ENCODE data around the gene CCDC192.

- TF ChIP-seq, protein P1, sequence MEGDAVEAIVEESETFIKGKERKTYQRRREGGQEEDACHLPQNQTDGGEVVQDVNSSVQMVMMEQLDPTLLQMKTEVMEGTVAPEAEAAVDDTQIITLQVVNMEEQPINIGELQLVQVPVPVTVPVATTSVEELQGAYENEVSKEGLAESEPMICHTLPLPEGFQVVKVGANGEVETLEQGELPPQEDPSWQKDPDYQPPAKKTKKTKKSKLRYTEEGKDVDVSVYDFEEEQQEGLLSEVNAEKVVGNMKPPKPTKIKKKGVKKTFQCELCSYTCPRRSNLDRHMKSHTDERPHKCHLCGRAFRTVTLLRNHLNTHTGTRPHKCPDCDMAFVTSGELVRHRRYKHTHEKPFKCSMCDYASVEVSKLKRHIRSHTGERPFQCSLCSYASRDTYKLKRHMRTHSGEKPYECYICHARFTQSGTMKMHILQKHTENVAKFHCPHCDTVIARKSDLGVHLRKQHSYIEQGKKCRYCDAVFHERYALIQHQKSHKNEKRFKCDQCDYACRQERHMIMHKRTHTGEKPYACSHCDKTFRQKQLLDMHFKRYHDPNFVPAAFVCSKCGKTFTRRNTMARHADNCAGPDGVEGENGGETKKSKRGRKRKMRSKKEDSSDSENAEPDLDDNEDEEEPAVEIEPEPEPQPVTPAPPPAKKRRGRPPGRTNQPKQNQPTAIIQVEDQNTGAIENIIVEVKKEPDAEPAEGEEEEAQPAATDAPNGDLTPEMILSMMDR (IDR thresholded peaks at IDR 0.05): no peak
- no peak for TF ChIP-seq POLR2A (IDR thresholded peaks at IDR 0.05)
- no peak for TF ChIP-seq EP300 (IDR thresholded peaks at IDR 0.05)
Measured at GRCh38 chr5:127925916-127926315, 222.7 kb downstream of the CCDC192 start.

Data from tibial nerve (tissue), 4 donors.